NCI-H187 treated with DMSO at 0.1 percent for 48 hours (cell line): ENCODE data around the gene BAIAP2.

Source experiments
- DNase-seq: peaks from one replicate; lab custom pipeline; 2025; lab: John Stamatoyannopoulos, UW

BAIAP2 gene

GRCh38 chr17:81037026-81037797, 2.3 kb downstream of the BAIAP2 start:
- DNase-seq: no peak

- no peak for DNase-seq
Observed at GRCh38 chr17:81037798-81038733, 3.1 kb downstream of the BAIAP2 start.

GRCh38 chr17:81039096-81039495, 4.1 kb downstream of the BAIAP2 start:
- DNase-seq: no peak

GRCh38 chr17:81039854-81040758, 5.2 kb downstream of the BAIAP2 start:
- DNase-seq: no peak

GRCh38 chr17:81040791-81041337, 5.9 kb downstream of the BAIAP2 start:
- no peak for DNase-seq

- DNase-seq: no peak
Observed at GRCh38 chr17:81042606-81043005, 7.7 kb downstream of the BAIAP2 start.

GRCh38 chr17:81043319-81043724, 8.4 kb downstream of the BAIAP2 start:
- no peak for DNase-seq

GRCh38 chr17:81043725-81044427, 8.9 kb downstream of the BAIAP2 start:
- DNase-seq: no peak

GRCh38 chr17:81044428-81044763, 9.4 kb downstream of the BAIAP2 start:
- DNase-seq: no peak

GRCh38 chr17:81044764-81045589, 10.0 kb downstream of the BAIAP2 start:
- DNase-seq: no peak

GRCh38 chr17:81045590-81046095, 10.7 kb downstream of the BAIAP2 start:
- DNase-seq: no peak

GRCh38 chr17:81046132-81046769, 11.3 kb downstream of the BAIAP2 start:
- no peak for DNase-seq

GRCh38 chr17:81046770-81047359, 11.9 kb downstream of the BAIAP2 start:
- no peak for DNase-seq

- DNase-seq: no peak
Observed at GRCh38 chr17:81048827-81049371, 13.9 kb downstream of the BAIAP2 start.

- no peak for DNase-seq
Observed at GRCh38 chr17:81049372-81049911, 14.5 kb downstream of the BAIAP2 start.

GRCh38 chr17:81049973-81050551, 15.1 kb downstream of the BAIAP2 start:
- no peak for DNase-seq

- no peak for DNase-seq
Observed at GRCh38 chr17:81050645-81051625, 16.0 kb downstream of the BAIAP2 start.
